RWPE2 (cell line): Measurements from ENCODE around the gene FAM193B.

ENCODE experiments used
- ATAC-seq: fragments of 200-7000 bp; cut with Tn5 transposase; 3 replicates; pipeline ENCODE4 v1.9.1; 2021; ENCODE audit warnings: low read depth
- DNase-seq: peaks from one replicate; pipeline ENCODE4 v3.0.0-alpha.2; 2020; ENCODE audit warnings: low spot score
- H3K27ac ChIP-seq: fragments of 450-650 bp; 2 replicates; pipeline ENCODE4 v1.5.1; 2017; ENCODE audit warnings: mild to moderate bottlenecking; ENCODE audit not compliant: poor library complexity, severe bottlenecking
- H3K27me3 ChIP-seq: fragments of 250-450 bp; sonication (Bioruptor Pico); 2 replicates; pipeline ENCODE4 v1.5.1; 2021; ENCODE audit warnings: mild to moderate bottlenecking, moderate library complexity; ENCODE audit not compliant: insufficient read depth, poor library complexity, severe bottlenecking
- H3K36me3 ChIP-seq: fragments of 250-450 bp; sonication (Bioruptor Pico); 2 replicates; pipeline ENCODE4 v1.5.1; 2020; ENCODE audit warnings: low read depth, mild to moderate bottlenecking, moderate library complexity
- H3K4me1 ChIP-seq: fragments of 250-450 bp; sonication (Bioruptor Pico); 2 replicates; pipeline ENCODE4 v1.5.1; 2021; ENCODE audit warnings: mild to moderate bottlenecking, moderate library complexity; ENCODE audit not compliant: insufficient read depth, poor library complexity, severe bottlenecking
- H3K4me3 ChIP-seq: fragments of 250-450 bp; sonication (Bioruptor Pico); 2 replicates; pipeline ENCODE4 v1.5.1; 2021; ENCODE audit warnings: mild to moderate bottlenecking, moderate library complexity; ENCODE audit not compliant: severe bottlenecking
- H3K9me3 ChIP-seq: fragments of 250-450 bp; sonication (Bioruptor Pico); 2 replicates; pipeline ENCODE4 v1.5.1; 2021; ENCODE audit warnings: mild to moderate bottlenecking, moderate library complexity; ENCODE audit not compliant: severe bottlenecking
- TF ChIP-seq, protein P1 (sequence below): fragments of 450-650 bp; IDR thresholded peaks from one replicate; pipeline ENCODE4 v1.5.1; 2017; ENCODE audit warnings: mild to moderate bottlenecking, moderate library complexity; ENCODE audit not compliant: poor library complexity, severe bottlenecking

The FAM193B gene

DNA sequence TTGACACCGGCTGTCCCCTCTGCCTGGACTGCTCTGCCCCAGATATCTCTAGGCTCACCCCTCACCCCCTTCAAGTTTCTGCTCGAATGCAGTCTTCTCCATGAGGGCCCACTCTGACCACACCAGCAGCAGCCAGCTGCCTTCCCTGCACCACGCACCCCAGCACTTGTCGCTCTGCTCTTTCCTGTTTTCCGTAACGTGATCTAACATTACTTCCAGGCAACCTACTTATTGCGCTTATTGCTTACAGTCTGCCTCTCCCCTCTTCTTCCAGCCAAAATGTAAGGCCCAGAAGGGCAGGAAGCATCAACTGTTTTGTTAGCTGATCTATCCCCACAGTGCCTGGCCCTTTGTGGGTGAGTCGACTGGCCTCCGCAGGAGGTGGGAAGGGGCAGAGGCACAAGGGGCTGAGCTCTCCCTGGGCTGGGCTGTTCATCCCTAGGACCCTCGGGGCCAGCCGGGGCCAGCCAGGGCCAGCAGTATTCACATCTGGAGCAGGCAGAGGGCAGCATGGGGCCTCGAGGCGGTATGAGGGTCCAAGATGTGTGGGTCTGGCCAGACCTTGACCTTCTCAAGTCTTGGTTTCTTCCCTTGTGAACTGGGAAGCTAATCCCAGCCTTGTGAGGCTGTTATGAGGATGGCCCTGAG is 69.3 kb downstream of the FAM193B start:
- Histone ChIP-seq H3K27me3 (no peaks in the 10 kb centered on the region), H3K9me3 (no peaks in the 10 kb centered on the region), H3K4me1 (no peaks in the 10 kb centered on the region), H3K27ac (no peak overlapping the region), H3K4me3 (no peak overlapping the region), H3K36me3 (peaks cover 55% of the 10 kb centered on the region)
- TF ChIP-seq, protein P1, sequence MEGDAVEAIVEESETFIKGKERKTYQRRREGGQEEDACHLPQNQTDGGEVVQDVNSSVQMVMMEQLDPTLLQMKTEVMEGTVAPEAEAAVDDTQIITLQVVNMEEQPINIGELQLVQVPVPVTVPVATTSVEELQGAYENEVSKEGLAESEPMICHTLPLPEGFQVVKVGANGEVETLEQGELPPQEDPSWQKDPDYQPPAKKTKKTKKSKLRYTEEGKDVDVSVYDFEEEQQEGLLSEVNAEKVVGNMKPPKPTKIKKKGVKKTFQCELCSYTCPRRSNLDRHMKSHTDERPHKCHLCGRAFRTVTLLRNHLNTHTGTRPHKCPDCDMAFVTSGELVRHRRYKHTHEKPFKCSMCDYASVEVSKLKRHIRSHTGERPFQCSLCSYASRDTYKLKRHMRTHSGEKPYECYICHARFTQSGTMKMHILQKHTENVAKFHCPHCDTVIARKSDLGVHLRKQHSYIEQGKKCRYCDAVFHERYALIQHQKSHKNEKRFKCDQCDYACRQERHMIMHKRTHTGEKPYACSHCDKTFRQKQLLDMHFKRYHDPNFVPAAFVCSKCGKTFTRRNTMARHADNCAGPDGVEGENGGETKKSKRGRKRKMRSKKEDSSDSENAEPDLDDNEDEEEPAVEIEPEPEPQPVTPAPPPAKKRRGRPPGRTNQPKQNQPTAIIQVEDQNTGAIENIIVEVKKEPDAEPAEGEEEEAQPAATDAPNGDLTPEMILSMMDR: no peak
- peak; percentile 3 for ATAC-seq
- DNase-seq: no peak

DNA sequence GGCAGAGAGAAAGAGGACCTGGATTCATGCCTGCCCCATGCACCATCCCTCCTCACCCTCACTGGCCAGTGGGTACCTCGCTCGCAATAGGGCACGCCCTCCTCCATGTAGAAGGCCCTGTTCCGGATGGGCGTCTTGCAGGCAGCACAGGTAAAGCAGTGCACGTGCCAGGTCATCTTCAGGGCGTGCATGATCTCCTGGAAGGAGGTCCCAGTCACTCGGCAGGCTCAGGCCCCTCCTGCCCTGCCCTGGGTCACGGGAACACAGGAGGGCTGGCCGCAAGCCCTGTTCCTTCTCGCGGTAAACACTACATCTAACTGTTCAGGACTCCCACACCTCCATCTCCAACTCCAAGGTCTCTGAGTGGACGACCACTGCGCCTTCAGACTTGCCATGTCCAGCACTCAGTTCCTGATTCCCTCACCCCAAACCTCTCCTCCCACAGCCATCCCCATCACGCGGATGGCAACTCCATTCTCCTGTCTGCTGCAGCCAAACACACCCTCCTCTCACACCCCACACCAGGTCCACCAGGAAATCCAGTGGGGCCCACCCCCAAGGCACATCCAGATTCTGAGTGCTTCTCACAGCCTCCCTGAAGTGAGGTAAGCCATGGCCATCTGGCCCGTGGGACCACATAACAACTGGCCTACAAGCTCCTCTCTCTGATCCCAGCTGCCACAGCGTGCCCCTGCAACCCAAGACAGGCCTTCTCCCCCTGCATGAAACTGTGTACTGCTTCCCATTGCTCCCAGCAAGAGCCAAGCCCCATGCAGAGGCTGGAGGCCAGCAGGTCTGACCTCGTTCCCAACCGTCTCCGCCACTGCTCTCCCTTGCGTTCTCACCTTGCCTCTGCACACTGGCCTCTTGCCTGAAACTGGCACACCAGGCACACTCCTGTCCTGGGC is 70.1 kb downstream of the FAM193B start:
- ATAC-seq: peak; percentile 3
- Histone ChIP-seq H3K27ac (no peak overlapping the region), H3K9me3 (no peaks in the 10 kb centered on the region), H3K27me3 (no peaks in the 10 kb centered on the region), H3K4me3 (no peak overlapping the region), H3K4me1 (peaks cover under 1% of the 10 kb centered on the region), H3K36me3 (peaks cover 48% of the 10 kb centered on the region)
- no peak for DNase-seq
- TF ChIP-seq, protein P1: no peak

DNA sequence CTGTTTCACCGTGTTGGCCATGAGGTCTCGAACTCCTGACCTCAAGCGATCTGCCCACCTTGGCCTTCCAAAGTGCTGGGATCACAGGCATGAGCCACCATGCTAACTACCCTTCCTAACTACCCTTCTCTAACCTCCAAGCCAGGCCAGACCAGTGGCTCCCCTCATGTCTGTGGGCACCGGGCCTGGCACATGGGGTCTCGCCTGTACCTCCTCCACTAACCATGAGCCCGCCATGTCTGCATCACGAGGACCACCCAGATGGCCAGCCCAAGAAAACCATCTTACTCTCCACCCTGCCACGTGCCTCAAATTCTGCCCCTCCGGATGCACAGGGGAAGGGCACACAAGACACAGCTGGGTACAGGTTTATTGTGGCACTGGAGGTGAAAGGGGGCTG is 71.3 kb downstream of the FAM193B start:
- no peak overlapping the region for H3K27ac ChIP-seq
- no peaks in the 10 kb centered on the region for H3K9me3 ChIP-seq
- H3K36me3 ChIP-seq: peaks cover 36% of the 10 kb centered on the region
- TF ChIP-seq, protein P1: no peak
- H3K27me3 ChIP-seq: no peaks in the 10 kb centered on the region
- ATAC-seq (no peak), DNase-seq (no peak)
- peaks cover 9% of the 10 kb centered on the region for H3K4me1 ChIP-seq
- H3K4me3 ChIP-seq: no peak overlapping the region

DNA sequence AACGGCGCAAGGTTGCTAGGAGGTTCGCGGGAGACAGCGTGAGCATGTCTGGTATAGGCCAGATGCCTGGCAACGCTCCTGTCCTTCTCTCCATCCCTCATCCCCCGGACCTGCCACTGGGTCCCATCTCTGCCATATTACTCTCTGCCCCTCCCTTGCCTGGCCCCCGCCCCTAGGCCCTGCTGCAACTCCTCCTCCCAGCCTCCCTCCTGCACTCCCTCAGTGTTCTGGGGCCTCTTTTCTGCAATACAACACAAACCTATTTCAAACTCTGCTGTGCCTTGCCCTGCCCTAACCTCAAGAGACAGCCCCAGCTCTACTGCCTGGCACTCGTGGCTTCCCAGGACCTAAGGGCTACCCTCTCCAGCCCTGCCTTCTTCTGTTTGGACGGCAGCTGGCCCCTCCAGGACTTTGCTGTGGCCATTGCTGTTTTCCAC is 72.0 kb downstream of the FAM193B start:
- peaks cover 29% of the 10 kb centered on the region for H3K36me3 ChIP-seq
- ATAC-seq: peak; percentile 3
- no peaks in the 10 kb centered on the region for H3K27me3 ChIP-seq
- H3K9me3 ChIP-seq: no peaks in the 10 kb centered on the region
- H3K27ac ChIP-seq: no peak overlapping the region
- no peak overlapping the region for H3K4me3 ChIP-seq
- DNase-seq: no peak
- peaks cover 9% of the 10 kb centered on the region for H3K4me1 ChIP-seq
- TF ChIP-seq, protein P1: no peak
